HEK293 (cell line): ENCODE results near the gene UBE3B.

Experiments
- CTCF ChIP-seq: fragments of 450-650 bp; formaldehyde crosslinking; IDR thresholded peaks from 2 replicates; pipeline ENCODE4 v1.5.1; 2016; ENCODE audit warnings: missing biosample characterization, missing genetic modification characterization
- PBX3 ChIP-seq: sonication (generic); formaldehyde crosslinking; IDR thresholded peaks from 2 replicates; pipeline ENCODE4 v1.8.1; 2022; ENCODE audit warnings: mild to moderate bottlenecking, moderate library complexity, missing genetic modification reagents
- REST ChIP-seq: fragments of 450-650 bp; formaldehyde crosslinking; IDR thresholded peaks from 2 replicates; pipeline ENCODE4 v1.5.1; 2016; ENCODE audit warnings: missing biosample characterization, missing genetic modification characterization
- ZBTB21 ChIP-seq: fragments of 450-650 bp; formaldehyde crosslinking; IDR thresholded peaks from 2 replicates; pipeline ENCODE4 v1.5.1; 2017; ENCODE audit warnings: missing biosample characterization, missing genetic modification characterization
- ZNF274 ChIP-seq, 2 experiments: fragments of 200-500 bp in 1 of 2; fragments of 450-650 bp in 1 of 2; sonication (Bioruptor generic) in 1 of 2; formaldehyde crosslinking in 1 of 2; IDR thresholded peaks; 2 replicates each; pipeline versions ENCODE4 v1.5.1 to v1.6.1; 2014 to 2016; ENCODE audit warnings: borderline replicate concordance in 1 of 2, inconsistent platforms in 1 of 2, low read length in 1 of 2, missing biosample characterization in 1 of 2, missing genetic modification characterization in 1 of 2
- ZNF510 ChIP-seq: fragments of 450-650 bp; formaldehyde crosslinking; IDR thresholded peaks from 2 replicates; pipeline ENCODE4 v1.5.1; 2018; ENCODE audit warnings: mild to moderate bottlenecking, missing genetic modification characterization, missing biosample characterization; ENCODE audit not compliant: insufficient replicate concordance
- ZNF768 ChIP-seq: fragments of 450-650 bp; formaldehyde crosslinking; IDR thresholded peaks from 2 replicates; pipeline ENCODE4 v1.5.1; 2018; ENCODE audit warnings: missing biosample characterization, mild to moderate bottlenecking, missing genetic modification characterization

- TF ChIP-seq PBX3 = no peak
- TF ChIP-seq ZBTB21 (tag by site-specific recombination) = no peak
- TF ChIP-seq CTCF = no peak
- no peak for TF ChIP-seq ZNF768 (tag by site-specific recombination)
- no peak for TF ChIP-seq ZNF274 (IDR thresholded peaks at IDR 0.05; ENCODE audit: low read length)
- TF ChIP-seq ZNF274 (tag by site-specific recombination; IDR thresholded peaks at IDR 0.05; ENCODE audit: borderline replicate concordance) = no peak
- no peak for TF ChIP-seq REST (tag by site-specific recombination)
- TF ChIP-seq ZNF510 = no peak
Observed at GRCh38 chr12:109534456-109534855, 57.0 kb downstream of the UBE3B start.
